HG03571 (cell line): ENCODE results near the gene PRDM16.

ENCODE experiments used
- ATAC-seq: cut with Tn5 transposase; IDR thresholded peaks from one replicate; pipeline ENCODE4 v1.9.1; 2021; ENCODE audit not compliant: unreplicated experiment

PRDM16 gene

DNA sequence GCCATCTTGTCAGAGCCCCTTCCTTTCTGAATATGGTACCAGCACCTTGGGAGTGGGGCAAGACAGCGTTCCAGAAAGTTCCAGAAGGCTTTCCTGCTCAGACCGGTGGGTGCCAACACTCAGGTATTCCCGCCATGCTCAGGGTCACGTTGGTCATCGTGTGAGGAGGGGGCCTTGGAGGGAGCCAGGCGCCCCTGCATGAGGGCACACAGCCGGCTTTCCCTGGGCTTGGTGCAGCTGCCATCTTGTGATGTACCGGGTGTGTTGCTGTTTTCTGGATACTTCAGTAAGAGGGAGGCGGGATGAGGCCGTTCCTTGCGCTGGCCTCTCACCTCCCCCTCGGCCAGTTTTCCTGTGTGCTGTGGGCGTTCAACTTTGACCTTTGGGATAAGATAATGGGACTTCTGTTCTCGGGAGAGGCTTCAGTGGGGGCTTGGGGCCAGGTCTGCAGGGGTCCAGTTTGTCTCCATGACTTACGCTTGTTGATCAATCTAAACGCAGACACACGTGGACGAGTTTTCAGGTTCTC is 69.7 kb downstream of the PRDM16 start:
- no peak for ATAC-seq

DNA sequence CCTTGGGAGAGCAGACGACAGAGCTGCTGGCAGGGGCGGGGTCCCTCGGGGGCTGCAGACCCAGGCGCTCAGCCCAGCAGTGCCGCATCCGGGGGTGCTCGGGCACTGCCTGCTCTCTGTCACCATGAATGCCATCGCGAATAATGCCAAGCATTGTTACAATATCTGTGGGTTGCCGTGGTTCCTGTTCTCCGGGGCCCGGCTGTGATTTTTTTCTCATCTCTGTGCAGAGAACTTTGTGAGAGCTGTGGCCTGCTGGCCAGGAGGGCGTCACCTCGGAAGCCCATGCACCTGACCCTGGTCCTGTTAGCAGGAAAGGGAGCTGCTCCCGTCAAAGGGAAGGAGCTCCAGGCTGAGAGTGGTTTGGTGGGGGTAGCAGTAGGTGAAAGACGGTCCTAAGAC is 70.4 kb downstream of the PRDM16 start:
- no peak for ATAC-seq

DNA sequence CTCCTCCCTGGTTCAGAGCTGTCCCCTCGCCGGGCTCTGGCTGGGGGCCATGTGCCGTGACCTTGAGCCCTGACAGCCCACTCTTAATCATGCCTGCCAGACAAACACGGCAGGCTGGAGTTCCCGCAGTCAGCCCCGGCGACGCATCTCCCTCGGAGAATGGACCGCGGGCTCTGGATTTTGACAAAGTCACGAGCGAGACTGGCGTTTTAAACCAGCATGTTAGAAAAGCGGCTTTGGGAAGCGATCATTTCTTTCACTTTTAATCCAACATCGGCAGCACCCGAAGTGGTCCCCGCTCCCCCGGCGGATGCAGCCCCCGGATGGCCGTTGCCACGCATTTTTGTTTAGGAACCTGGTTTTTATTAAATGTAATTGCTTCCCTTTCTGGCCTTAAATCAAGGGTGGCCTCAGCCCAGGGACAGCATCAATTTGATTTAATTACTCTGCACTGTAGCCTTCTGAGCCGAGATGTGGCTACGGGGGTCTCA is 70.9 kb downstream of the PRDM16 start:
- ATAC-seq, result no peak

DNA sequence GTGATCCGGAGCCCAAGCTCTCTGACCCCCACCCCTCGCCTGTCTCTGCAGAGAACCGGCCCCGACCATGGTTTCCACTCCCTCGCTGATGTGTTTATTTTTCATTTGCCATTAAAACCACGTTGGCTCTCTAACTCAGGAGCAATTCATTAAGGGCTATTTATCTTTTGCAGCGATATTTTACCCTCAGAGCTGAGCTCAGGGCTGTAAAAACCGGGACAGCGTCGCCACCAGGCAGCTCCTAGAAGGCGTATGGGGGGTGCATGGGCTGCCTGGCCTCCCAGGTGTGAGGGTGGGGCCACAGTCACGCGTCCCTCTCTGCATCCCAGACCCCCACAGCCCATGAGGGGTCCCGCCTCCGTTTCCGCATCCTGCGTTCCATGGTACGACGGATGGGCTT is 71.4 kb downstream of the PRDM16 start:
- ATAC-seq, result no peak

DNA sequence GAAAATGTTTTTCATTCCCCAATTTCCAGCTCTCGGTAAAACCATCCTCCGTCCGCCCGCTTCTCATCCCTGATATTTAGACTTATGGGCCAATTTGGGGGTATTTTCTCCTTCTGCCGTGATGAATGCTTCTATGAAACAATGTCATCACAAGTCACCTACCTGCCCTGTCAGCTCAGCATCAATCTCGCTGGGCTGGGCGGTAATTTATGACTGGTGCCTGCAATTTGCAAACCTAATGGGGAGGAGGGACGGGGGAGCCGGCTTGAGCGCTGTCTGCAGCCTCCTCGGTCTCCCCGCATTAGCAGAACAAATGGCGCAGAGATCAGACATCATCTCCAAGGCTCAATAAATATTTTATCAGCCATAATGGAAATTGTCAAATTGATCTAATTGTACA is 72.1 kb downstream of the PRDM16 start:
- no peak for ATAC-seq

GRCh38 chr1:3141836-3142235 is 72.8 kb downstream of the PRDM16 start:
- ATAC-seq, result no peak

DNA sequence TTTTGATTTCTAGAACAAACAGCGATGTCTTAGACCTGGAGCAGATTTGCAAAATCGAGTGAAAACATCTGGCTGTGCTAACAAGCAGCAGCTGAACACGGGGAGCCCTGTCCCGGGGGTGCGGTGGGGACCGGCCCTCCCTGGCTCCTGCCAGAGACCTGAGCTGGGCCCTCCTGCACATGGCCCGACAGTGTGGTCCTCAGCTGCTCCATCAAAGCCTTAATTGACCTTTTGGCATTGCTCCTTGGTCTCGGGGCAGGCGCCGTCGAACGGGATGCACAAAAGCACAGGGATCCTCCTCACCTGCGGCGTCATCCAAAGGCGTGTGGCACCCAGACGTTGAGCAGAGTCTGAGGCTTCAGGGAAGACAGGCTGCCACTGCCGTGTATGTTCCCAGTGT is 73.2 kb downstream of the PRDM16 start:
- ATAC-seq, result no peak

DNA sequence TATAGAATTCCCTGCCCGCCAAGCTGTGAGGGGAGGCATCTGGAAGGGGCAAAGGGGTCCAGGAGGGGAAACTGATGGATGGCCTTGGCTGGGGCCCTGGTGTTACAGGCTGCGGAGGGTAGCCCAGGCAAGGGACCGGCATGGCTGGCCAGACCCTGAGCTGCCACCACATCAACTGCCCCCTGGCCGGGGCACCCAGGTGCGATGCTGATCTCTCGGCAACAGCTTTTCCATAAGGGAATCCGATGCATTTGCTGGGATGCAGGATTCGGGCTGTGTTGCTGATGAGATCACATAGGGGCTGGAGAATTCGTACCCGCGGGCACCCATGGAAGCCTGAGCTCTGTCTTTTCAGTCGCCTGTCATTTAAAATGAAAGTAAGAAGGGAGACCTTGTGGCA is 73.7 kb downstream of the PRDM16 start:
- no peak for ATAC-seq

DNA sequence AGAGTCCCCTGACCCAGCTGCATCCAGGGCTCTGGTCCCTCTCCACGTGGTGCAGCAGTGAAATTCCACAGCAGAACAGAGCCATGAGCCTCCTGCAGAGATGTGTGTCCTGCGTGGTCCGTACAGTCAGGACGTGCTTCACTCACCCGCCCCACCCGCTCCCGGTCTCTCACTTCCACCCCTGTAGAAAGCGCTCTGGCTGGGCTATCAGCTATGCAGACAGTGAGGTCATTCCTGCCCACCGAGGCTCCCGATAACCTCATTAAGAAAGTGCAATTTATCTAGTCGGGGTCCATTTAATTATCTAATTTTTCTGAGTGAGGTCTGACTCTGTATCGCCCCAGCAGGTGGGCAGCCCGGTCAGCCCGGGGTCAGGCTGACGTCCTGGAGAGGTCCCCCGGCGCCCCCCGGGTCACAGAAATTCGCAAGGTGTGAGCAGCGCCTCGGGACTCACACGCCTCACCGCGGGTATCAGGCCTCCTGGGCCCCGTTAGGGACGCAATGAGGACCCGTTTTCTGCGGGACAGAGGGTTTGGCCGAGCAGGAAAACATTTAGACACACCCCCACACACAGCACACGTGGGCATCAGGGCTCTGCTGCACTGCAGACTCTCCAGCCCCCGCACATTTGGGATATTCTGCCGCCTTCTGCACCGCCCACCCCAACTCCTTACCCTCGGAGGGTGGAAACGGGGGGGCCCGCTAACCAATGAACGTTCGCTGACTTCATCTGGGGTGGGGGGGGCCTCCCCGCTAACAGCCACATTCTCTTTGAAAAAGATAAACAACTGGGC is 76.7 kb downstream of the PRDM16 start:
- ATAC-seq, result no peak

GRCh38 chr1:3146458-3146857 is 77.5 kb downstream of the PRDM16 start:
- no peak for ATAC-seq

- ATAC-seq, result no peak
Observed at GRCh38 chr1:3146907-3147306, 77.9 kb downstream of the PRDM16 start.

- no peak for ATAC-seq
Observed at GRCh38 chr1:3148171-3148570, 79.2 kb downstream of the PRDM16 start.

GRCh38 chr1:3149277-3149676 is 80.3 kb downstream of the PRDM16 start:
- no peak for ATAC-seq

GRCh38 chr1:3151456-3151855 is 82.5 kb downstream of the PRDM16 start:
- ATAC-seq, result no peak

- ATAC-seq, result no peak
Observed at GRCh38 chr1:3152143-3152542, 83.1 kb downstream of the PRDM16 start.

DNA sequence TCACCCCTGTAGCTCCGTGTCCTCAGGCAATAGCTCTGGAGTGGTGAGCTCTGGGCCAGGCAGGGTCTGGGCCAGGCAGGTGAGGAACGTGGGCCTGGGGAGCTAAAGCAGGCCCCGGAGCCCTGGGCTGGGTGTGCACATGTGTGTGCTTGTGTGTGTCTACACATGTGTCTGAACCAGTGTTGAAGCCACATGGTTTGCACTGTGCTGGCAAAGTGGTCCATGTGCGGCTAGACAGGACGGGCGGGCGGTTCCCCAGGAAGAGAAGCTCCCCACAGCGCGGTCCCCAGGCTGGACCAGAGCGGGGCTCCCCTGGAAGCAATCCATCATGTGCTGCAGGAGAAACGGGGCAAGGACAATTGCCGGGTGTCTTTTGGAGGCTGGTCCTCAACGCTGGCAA is 84.2 kb downstream of the PRDM16 start:
- ATAC-seq, result no peak

DNA sequence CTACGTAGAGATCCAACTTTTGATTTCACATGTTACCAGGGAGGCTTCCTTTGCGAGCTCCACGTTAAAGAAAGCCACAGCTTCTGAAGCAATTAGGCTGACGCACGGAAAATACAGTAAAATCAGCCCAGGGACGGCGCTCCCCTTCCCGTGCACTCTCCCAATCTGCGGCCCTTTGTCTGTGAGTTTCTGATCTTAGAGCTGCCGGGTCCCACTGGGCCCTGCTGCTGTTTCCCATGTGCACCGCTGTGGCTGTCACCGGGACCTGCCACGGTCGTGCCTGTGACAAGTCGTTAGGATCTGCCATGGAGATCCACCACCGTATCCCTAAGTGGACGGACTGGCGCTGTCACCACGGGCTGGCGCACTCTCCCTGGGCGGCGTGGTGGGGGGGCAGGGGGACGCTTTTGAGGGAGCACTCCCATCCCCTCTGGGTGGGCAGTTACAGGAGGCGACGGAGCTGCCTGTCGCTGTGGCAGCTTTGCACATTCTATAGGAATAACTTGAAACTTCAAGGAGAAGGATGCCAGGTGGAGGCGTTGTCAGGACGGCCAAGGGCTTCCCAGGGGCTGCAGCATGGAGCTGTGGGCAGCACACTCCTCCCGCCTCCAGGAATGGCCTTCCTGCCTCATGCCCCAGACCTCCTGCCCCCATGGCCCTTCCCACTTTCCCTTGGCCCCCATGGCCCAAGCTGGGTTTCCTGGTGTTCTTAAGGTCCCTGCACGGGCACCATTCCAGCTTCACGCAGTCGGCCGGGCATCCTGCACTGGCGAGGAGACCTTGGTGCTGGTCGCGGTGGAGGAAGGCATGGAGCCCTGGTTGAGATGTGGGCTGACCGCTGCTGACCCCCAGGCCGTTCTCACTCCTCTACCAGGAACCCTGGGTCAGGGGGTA is 85.1 kb downstream of the PRDM16 start:
- ATAC-seq, result no peak

GRCh38 chr1:3155056-3155925 is 86.3 kb downstream of the PRDM16 start:
- ATAC-seq, result no peak

- no peak for ATAC-seq
Observed at GRCh38 chr1:3155926-3156220, 86.9 kb downstream of the PRDM16 start.

- no peak for ATAC-seq
Observed at GRCh38 chr1:3156936-3157335, 87.9 kb downstream of the PRDM16 start.

DNA sequence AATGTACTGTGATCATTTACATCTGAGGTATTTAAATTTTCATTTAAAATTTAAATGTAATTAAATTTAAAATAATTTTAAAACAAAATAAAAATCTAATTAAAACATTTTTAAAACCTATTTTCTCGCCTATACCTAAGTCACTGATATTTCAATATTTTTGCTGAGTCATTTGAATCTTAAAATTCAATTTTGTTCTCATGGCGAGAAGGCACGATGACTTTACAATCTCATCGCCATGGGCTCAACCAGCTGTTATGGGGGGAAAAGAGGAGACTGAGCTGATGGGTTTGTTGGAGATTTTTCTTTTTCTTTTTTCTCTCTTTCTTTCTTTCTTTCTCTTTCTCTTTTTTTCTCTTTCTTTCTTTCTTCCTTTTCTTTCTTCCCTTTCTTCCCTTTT is 89.3 kb downstream of the PRDM16 start:
- ATAC-seq, result no peak
